Suprapubic skin (tissue), 4 donors: ENCODE results near the gene NRTN.

ENCODE experiments used
- CTCF ChIP-seq, 2 donors: fragments of 200-600 bp in 1 of 2; fragments of 450-650 bp in 1 of 2; sonication (generic) in 1 of 2; IDR thresholded peaks; one replicate each; pipeline ENCODE4 v1.5.1; 2016 to 2019; ENCODE audit warnings: antibody characterized with exemption in 2 of 2, mild to moderate bottlenecking in 1 of 2, moderate library complexity in 1 of 2
- EP300 ChIP-seq: sonication (generic); formaldehyde crosslinking; IDR thresholded peaks from one replicate; pipeline ENCODE4 v1.6.1; 2017; ENCODE audit warnings: antibody characterized with exemption
- POLR2A ChIP-seq, 2 donors: fragments of 450-650 bp; IDR thresholded peaks; one replicate each; pipeline ENCODE4 v1.6.1; 2017; ENCODE audit warnings: antibody characterized with exemption in 2 of 2, mild to moderate bottlenecking in 2 of 2, moderate library complexity in 2 of 2
- POLR2AphosphoS5 ChIP-seq, 3 donors: sonication (generic); formaldehyde crosslinking; IDR thresholded peaks; one replicate each; pipeline ENCODE4 v1.6.1; 2017; ENCODE audit warnings: antibody characterized with exemption in 3 of 3

GRCh38 chr19:5843295-5843927, 38.5 kb downstream of the NRTN start:
- TF ChIP-seq CTCF (IDR thresholded peaks at IDR 0.05), result no peak
- TF ChIP-seq POLR2A (IDR thresholded peaks at IDR 0.05), result no peak
- TF ChIP-seq POLR2AphosphoS5 (IDR thresholded peaks at IDR 0.05), result no peak
- TF ChIP-seq EP300, result no peak
